ENCODE data around the gene OR52K2.

The OR52K2 gene

GRCh38 chr11:4436411-4436810 lies 12.7 kb upstream of the OR52K2 start:
- H3K4me3 ChIP-seq (replicated peaks; ENCODE audit: low read depth, low read length) = no peak overlapping the region
- DNase-seq (ENCODE audit: extremely low read depth, low read depth) = no peak
- TF ChIP-seq CTCF (IDR thresholded peaks at IDR 0.05; ENCODE audit: low read depth, low read length, missing control alignments) = no peak

- TF ChIP-seq CTCF (IDR thresholded peaks at IDR 0.05; ENCODE audit: low read depth, low read length, missing control alignments) = no peak
- H3K4me3 ChIP-seq (replicated peaks; ENCODE audit: low read depth, low read length) = no peak overlapping the region
- no peak for DNase-seq (ENCODE audit: extremely low read depth, low read depth)
Observed at GRCh38 chr11:4441515-4441914, 7.6 kb upstream of the OR52K2 start.

GRCh38 chr11:4443232-4443891 lies 5.7 kb upstream of the OR52K2 start:
- TF ChIP-seq CTCF (IDR thresholded peaks at IDR 0.05; ENCODE audit: low read depth, low read length, missing control alignments) = no peak
- no peak overlapping the region for H3K4me3 ChIP-seq (replicated peaks; ENCODE audit: low read depth, low read length)

GRCh38 chr11:4453118-4453517 lies 4.0 kb downstream of the OR52K2 start:
- DNase-seq (ENCODE audit: extremely low read depth, low read depth) = no peak
- TF ChIP-seq CTCF (IDR thresholded peaks at IDR 0.05; ENCODE audit: low read depth, low read length, missing control alignments) = no peak
- H3K4me3 ChIP-seq (replicated peaks; ENCODE audit: low read depth, low read length) = no peak overlapping the region

More at GRCh38 chr11:4443232-4443891, 5.7 kb upstream of the OR52K2 start:
- no peak for DNase-seq (ENCODE audit: extremely low read depth, low read depth)

- no peak for TF ChIP-seq CTCF (IDR thresholded peaks at IDR 0.05; ENCODE audit: low read depth, low read length, missing control alignments)
- peak; percentile 16 for DNase-seq (ENCODE audit: extremely low read depth, low read depth)
- no peak overlapping the region for H3K4me3 ChIP-seq (replicated peaks; ENCODE audit: low read depth, low read length)
Observed at GRCh38 chr11:4454021-4454420, 4.9 kb downstream of the OR52K2 start.

GRCh38 chr11:4455419-4455818 lies 6.3 kb downstream of the OR52K2 start:
- H3K4me3 ChIP-seq (replicated peaks; ENCODE audit: low read depth, low read length) = no peak overlapping the region
- no peak for TF ChIP-seq CTCF (IDR thresholded peaks at IDR 0.05; ENCODE audit: low read depth, low read length, missing control alignments)
- no peak for DNase-seq (ENCODE audit: extremely low read depth, low read depth)

- DNase-seq (ENCODE audit: extremely low read depth, low read depth) = no peak
- H3K4me3 ChIP-seq (replicated peaks; ENCODE audit: low read depth, low read length) = no peak overlapping the region
- no peak for TF ChIP-seq CTCF (IDR thresholded peaks at IDR 0.05; ENCODE audit: low read depth, low read length, missing control alignments)
Observed at GRCh38 chr11:4459500-4459899, 10.4 kb downstream of the OR52K2 start.
